ENCODE results near the gene HOXD13.

The HOXD13 gene

GRCh38 chr2:176080540-176081375 lies 11.8 kb upstream of the HOXD13 start:
- no peak for DNase-seq (ENCODE audit: low read depth, low spot score)

DNA sequence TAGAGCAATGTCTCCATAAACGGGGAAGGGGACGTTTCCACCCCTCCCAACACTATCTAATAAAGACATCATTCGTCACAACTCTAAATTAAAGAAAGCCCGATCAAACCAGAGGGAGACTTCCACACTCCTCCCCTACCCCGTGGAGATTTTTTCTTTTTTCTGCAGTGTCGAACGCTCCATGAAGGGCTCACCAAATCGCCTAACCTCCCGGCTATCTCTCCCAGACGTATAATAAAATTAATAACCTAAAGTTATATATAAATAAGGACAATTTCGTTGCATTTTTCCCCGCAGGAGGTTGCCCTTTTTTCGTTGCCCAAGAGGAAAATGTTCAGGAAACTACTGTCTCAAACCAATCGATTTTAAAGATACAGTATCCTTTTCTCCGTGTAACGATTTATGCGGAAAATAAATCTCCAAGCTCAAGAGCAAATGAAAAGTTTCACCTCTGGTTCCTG lies 11.1 kb upstream of the HOXD13 start:
- DNase-seq (ENCODE audit: low read depth, low spot score): no peak

- no peak for DNase-seq (ENCODE audit: low read depth, low spot score)
Observed at GRCh38 chr2:176081837-176082524, 10.5 kb upstream of the HOXD13 start.

GRCh38 chr2:176082525-176082823 lies 10.0 kb upstream of the HOXD13 start:
- DNase-seq (ENCODE audit: low read depth, low spot score): no peak

DNA sequence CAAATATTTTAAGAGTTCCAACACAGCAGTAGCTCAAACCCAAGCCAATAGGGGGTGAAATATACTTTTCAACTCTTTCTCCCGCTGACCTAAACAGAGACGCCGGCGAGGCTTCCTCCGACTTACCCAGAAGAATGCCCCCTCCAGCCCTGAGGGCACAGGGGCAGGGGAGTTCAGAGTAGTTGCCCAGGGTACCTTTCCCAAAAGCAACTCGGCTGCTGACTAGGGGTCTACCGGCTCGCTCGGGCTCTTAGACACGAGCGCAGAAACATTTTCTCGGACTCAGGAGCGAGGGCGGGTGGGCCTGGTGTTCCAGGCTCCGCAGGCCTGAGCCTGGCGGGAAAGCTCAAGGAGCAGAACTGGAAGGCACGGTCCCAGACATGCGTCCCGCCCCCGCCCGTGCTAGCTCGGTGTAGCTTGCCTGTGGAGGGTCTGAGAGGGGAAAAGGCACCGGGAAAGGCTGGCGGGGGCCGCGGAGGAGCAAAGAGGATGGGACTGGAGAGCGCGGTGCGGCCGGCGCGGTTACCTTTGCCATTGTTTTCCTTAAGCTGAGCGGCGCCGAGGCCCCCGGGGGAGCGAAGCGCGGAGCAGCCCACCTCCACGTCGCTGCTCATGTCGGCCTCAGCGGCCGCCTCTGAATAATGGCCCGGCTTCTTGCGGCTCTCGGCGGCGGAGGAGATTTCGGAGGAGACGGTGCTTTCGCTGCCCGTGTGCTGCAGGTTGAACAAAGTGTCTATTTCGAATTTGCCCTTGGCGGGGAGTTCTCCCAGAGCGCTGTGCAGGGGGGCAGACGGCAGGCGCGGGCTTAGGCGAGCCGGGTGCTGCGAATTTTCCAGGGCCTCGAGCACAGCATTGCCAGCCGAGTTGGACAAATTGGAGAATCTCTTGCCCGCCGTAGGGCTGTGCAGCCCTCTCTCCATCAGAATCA lies 9.4 kb upstream of the HOXD13 start:
- no peak for DNase-seq (ENCODE audit: low read depth, low spot score)

GRCh38 chr2:176083796-176084261 lies 8.7 kb upstream of the HOXD13 start, which contains the start of gene EVX2:
Gene EVX2 (minus strand): TSS chr2:176083962. CDS start chr2:176083776, 186 bp downstream.
- DNase-seq (ENCODE audit: low read depth, low spot score): no peak

DNA sequence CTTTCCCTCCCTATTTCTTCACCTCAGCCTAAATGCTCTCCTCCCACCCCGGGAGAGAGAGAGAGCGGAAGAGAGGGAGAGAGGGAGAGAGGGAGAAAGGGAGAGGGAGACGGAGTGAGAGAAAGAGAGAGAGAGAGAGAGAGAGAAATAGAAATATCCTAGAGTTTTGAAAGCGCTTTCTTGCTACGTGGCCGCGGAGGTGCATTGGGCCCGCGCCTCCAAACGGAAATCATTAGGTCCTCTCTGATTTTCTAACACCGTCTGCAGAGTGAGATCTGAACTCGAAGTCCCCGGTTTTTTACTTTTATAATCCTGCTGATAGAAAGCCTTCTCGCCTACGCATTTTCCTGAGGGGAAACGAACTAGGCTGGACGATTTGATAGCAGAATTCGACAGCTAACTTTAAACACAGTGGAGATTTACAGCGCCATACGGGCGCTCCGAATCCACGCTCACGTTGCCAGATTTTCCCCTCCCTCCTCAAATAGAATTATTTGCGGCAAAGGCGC lies 7.9 kb upstream of the HOXD13 start:
- no peak for DNase-seq (ENCODE audit: low read depth, low spot score)

GRCh38 chr2:176085120-176085788 lies 7.3 kb upstream of the HOXD13 start:
- no peak for DNase-seq (ENCODE audit: low read depth, low spot score)

GRCh38 chr2:176085861-176086771 lies 6.4 kb upstream of the HOXD13 start:
- no peak for DNase-seq (ENCODE audit: low read depth, low spot score)

DNA sequence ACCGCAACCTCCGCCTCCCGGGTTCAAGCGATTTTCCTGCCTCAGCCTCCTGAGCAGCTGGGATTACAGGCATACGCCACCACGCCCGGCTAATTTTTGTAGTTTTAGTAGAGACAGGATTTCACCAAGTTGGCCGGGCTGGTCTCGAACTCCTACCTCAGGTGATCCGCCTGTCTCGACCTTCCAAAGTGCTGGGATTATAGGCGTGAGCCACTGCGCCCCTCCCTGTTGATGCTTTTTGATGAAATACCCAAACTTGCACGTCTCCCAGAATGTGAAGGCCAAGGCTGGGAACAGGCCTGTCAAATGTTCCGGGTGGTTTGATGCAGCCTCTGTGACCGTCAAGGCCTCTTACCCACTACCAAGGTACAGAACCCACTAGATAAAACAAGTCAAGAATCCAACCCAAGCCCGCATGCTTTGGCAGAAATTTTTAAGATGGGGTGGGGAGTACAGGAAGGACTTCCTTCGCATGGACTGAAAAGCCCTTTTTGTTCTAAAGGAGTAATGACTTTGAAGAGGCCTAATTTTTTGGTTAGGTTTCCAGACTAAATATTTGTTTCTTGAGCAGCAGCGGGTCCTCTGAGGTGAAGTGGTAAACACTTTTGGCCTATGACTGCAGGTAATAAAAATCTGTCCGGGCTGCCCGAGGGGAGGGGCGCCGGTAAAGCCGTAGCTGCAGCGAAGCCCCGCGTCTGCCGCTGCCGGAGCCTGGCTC lies 5.0 kb upstream of the HOXD13 start:
- no peak for DNase-seq (ENCODE audit: low read depth, low spot score)

GRCh38 chr2:176088048-176088936 lies 4.2 kb upstream of the HOXD13 start:
- DNase-seq (ENCODE audit: low read depth, low spot score): no peak

DNA sequence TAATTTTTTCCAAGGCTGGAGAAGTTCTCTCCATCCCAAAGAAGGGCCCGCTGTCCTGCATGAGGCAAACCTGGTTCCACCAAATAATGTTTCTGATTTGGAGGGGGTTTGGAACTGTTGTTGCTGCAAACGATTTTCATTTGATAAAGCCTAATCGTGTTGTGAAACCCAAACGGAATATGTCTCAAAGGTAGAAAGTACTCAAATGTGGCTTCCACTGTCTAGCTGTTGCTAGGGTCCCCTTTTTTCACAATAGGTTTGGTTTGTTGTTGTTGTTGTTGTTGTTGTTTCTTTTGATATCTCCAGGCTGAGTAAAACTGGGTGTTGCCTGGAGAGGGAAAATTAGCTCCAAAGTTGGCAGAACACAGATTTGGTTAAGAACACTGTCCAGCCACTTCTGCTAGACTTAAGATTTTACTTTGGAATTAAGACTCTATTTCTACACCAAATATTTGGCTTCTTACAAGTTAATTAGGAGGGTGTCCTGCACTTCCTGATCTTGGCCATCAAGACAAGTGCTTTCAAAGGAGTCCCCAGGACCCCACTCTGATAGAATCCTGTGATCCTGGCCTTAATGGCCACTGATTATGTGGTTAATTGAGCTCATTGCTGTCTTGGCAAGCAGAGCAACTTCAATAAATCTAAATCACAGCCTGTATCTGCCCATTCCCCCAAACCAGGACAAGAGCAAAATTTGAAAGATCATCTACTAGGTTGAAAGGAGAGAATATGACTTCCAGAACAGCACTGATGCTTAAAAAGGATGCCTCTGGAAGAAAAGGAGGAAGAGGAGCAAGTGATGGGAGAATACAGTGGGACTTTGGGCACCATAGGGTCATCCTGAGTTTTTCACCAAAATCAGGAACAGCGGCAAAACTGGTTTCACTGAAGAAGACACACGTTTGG lies 3.3 kb upstream of the HOXD13 start:
- DNase-seq (ENCODE audit: low read depth, low spot score): no peak

GRCh38 chr2:176089843-176090395 lies 2.6 kb upstream of the HOXD13 start:
- DNase-seq (ENCODE audit: low read depth, low spot score): no peak

DNA sequence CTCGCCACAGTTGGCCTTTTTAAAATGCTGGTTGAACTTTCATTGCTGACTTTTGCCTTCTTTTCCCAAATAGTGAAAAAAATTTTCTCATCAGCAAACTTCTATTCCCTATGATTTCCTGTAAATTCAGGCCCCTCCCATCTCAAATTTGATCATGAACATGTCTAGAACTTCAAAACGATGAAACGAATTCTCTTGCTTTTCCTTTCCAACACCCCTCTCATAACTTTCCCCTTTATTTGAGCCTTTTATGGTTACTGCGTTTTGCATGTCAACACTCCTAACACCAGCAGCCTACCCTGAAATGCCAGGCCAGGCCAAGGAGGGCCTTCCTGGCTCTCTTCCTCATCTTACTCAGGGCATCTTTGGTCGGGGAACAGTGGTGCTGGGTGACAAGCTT lies 1.7 kb upstream of the HOXD13 start:
- no peak for DNase-seq (ENCODE audit: low read depth, low spot score)

GRCh38 chr2:176091329-176092258 lies 927 bp upstream of the HOXD13 start:
- DNase-seq (ENCODE audit: low read depth, low spot score): no peak

Measured in brain pericyte (primary cell).